ENCODE results near the gene ZNF616. TPM values are rescaled to one million over a fixed set of nuclear protein-coding genes. Genes with fewer than 3 reads are reported as not detected.
A peak's percentile ranks its signal among the peaks of the same experiment; 100 is the strongest.

Gene ZNF616
- polyA plus RNA-seq, 1 of the 3 experiments (the other 2 are of a cell fraction), result 1.5 TPM

DNA sequence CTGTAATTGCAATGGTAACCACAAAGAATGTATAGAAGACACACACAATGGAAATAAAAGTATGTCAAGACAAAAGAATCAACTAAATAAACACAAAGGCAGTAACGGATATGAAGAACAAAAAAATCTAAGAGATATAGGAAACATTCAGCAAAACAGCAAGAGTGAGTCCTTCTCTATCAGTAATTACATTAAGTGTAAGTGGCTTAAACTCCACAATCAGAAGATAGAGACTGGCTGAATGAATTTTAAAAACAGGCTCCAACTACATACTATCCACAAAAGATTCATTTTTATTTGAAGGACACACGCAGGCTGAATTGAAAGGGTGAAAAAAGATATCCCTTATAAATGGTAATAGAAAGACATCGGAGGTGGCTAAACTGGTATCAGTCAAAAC is 19.5 kb downstream of the ZNF616 start:
- Histone ChIP-seq H3K9ac (no peak overlapping the region), H3K27ac (ENCODE audit: low read depth in 2 of 2, low read length in 1 of 2) (no peak overlapping the region), H3K79me2 (ENCODE audit: insufficient read depth) (no peaks in the 10 kb centered on the region; the same call in 1 of the 2 replicates), H4K20me1 (ENCODE audit: insufficient read depth) (no peaks in the 10 kb centered on the region), H3K4me1 (ENCODE audit: control insufficient read depth in 1 of 2, insufficient read depth in 2 of 2, low read depth in 1 of 2, low read length in 1 of 2) (no peaks in the 10 kb centered on the region), H3K4me3 (ENCODE audit: low read depth in 2 of 2, low read length in 1 of 2) (no peak overlapping the region), H3K9me2 (no peaks in the 10 kb centered on the region), H3F3A (replicated peaks; ENCODE audit: insufficient read depth) (no peaks in the 10 kb centered on the region), H3K36me3 (replicated peaks in 1 of 2; ENCODE audit: control insufficient read depth in 1 of 2, insufficient read depth in 2 of 2, low read length in 1 of 2) (peaks cover 66 to 97% of the 10 kb centered on the region in 2 experiments), H3K4me2 (no peak overlapping the region), H3K27me3 (ENCODE audit: insufficient read depth) (no peaks in the 10 kb centered on the region), H2AFZ (ENCODE audit: low read depth) (no peak overlapping the region), H3K9me3 (peaks cover 53% of the 10 kb centered on the region)
- ChIA-PET POLR2A (no interaction called here), CTCF (no interaction called here)
- WGBS (ENCODE audit: low lambda C conversion rate), result 88% methylated on average over 3 of the region's 3 CpGs
- TF ChIP-seq GATA2 (CRISPR knock-in tag; IDR thresholded peaks at IDR 0.05) (no peak), CHD2 (IDR thresholded peaks at IDR 0.05; ENCODE audit: low read length, partially characterized antibody) (no peak), RCOR1 (IDR thresholded peaks at IDR 0.05; ENCODE audit: low read length) (no peak), GABPA (IDR thresholded peaks at IDR 0.05; ENCODE audit: low read depth) (no peak), YY1 (IDR thresholded peaks at IDR 0.05; ENCODE audit: low read depth) (no peak), TEAD4 (IDR thresholded peaks at IDR 0.05; ENCODE audit: borderline replicate concordance, insufficient read depth) (no peak), MXI1 (IDR thresholded peaks at IDR 0.05; ENCODE audit: low read depth, low read length) (no peak)
- TF ChIP-seq, protein P1, sequence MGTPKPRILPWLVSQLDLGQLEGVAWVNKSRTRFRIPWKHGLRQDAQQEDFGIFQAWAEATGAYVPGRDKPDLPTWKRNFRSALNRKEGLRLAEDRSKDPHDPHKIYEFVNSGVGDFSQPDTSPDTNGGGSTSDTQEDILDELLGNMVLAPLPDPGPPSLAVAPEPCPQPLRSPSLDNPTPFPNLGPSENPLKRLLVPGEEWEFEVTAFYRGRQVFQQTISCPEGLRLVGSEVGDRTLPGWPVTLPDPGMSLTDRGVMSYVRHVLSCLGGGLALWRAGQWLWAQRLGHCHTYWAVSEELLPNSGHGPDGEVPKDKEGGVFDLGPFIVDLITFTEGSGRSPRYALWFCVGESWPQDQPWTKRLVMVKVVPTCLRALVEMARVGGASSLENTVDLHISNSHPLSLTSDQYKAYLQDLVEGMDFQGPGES (IDR thresholded peaks at IDR 0.05; ENCODE audit: low read depth, low read length), result no peak
- TF ChIP-seq, protein P2, sequence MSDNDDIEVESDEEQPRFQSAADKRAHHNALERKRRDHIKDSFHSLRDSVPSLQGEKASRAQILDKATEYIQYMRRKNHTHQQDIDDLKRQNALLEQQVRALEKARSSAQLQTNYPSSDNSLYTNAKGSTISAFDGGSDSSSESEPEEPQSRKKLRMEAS (IDR thresholded peaks at IDR 0.05; ENCODE audit: low read depth), result no peak
- TF ChIP-seq, protein P3, sequence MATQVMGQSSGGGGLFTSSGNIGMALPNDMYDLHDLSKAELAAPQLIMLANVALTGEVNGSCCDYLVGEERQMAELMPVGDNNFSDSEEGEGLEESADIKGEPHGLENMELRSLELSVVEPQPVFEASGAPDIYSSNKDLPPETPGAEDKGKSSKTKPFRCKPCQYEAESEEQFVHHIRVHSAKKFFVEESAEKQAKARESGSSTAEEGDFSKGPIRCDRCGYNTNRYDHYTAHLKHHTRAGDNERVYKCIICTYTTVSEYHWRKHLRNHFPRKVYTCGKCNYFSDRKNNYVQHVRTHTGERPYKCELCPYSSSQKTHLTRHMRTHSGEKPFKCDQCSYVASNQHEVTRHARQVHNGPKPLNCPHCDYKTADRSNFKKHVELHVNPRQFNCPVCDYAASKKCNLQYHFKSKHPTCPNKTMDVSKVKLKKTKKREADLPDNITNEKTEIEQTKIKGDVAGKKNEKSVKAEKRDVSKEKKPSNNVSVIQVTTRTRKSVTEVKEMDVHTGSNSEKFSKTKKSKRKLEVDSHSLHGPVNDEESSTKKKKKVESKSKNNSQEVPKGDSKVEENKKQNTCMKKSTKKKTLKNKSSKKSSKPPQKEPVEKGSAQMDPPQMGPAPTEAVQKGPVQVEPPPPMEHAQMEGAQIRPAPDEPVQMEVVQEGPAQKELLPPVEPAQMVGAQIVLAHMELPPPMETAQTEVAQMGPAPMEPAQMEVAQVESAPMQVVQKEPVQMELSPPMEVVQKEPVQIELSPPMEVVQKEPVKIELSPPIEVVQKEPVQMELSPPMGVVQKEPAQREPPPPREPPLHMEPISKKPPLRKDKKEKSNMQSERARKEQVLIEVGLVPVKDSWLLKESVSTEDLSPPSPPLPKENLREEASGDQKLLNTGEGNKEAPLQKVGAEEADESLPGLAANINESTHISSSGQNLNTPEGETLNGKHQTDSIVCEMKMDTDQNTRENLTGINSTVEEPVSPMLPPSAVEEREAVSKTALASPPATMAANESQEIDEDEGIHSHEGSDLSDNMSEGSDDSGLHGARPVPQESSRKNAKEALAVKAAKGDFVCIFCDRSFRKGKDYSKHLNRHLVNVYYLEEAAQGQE (IDR thresholded peaks at IDR 0.05; ENCODE audit: low read depth, low read length), result no peak
- no peak for DNase-seq

DNA sequence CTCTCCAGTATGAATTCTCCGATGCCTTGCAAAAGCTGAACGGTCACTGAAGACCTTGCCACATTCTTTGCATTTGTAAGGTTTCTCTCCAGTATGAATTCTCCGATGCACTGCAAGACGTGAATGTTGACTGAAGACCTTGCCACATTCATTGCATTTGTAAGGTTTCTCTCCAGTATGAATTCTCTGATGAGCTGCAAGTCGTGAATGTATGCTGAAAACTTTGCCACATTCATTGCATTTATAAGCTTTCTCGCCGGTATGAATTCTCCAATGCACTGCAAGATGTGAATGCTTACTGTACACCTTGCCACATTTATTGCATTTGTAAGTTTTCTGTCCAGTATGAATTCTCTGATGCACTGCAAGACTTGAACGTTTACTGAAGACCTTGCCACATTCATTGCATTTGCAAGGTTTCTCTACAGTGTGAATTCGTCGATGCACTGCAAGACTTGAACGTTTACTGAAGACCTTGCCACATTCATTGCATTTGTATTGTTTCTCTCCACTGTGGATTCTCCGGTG is 24.1 kb downstream of the ZNF616 start:
- no peaks in the 10 kb centered on the region for H3K27me3 ChIP-seq (ENCODE audit: insufficient read depth)
- H3K9me2 ChIP-seq, result no peaks in the 10 kb centered on the region
- H3K9ac ChIP-seq, result no peak overlapping the region
- no peaks in the 10 kb centered on the region for H4K20me1 ChIP-seq (ENCODE audit: insufficient read depth)
- peaks cover 38 to 67% of the 10 kb centered on the region in 2 experiments for H3K36me3 ChIP-seq (replicated peaks in 1 of 2; ENCODE audit: control insufficient read depth in 1 of 2, insufficient read depth in 2 of 2, low read length in 1 of 2)
- H3K27ac ChIP-seq (ENCODE audit: low read depth in 2 of 2, low read length in 1 of 2), result no peak overlapping the region
- 85% methylated on average over 12 of the region's 12 CpGs for WGBS (ENCODE audit: low lambda C conversion rate)
- no peaks in the 10 kb centered on the region for H3F3A ChIP-seq (replicated peaks; ENCODE audit: insufficient read depth)
- H3K9me3 ChIP-seq, result peaks cover 52% of the 10 kb centered on the region
- H3K79me2 ChIP-seq (ENCODE audit: insufficient read depth), result no peaks in the 10 kb centered on the region
- ChIA-PET CTCF (interaction anchor here (0.7 to 1.1 kb wide), 2 partner anchors 8 to 1207 kb away, joined by 3 to 4 read pairs; no protein-coding TSS in a partner anchor), POLR2A (no interaction called here)
- no peak overlapping the region for H3K4me2 ChIP-seq
- H2AFZ ChIP-seq (ENCODE audit: low read depth), result no peak overlapping the region
- H3K4me3 ChIP-seq (ENCODE audit: low read depth in 2 of 2, low read length in 1 of 2), result peak overlapping the region in 1 of 2 experiments; percentile 20; a peak in 1 of 4 replicates
- DNase-seq, result no peak
- H3K4me1 ChIP-seq (ENCODE audit: control insufficient read depth in 1 of 2, insufficient read depth in 2 of 2, low read depth in 1 of 2, low read length in 1 of 2), result no peaks in the 10 kb centered on the region
- TF ChIP-seq, protein P4, sequence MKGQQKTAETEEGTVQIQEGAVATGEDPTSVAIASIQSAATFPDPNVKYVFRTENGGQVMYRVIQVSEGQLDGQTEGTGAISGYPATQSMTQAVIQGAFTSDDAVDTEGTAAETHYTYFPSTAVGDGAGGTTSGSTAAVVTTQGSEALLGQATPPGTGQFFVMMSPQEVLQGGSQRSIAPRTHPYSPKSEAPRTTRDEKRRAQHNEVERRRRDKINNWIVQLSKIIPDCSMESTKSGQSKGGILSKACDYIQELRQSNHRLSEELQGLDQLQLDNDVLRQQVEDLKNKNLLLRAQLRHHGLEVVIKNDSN (IDR thresholded peaks at IDR 0.05; ENCODE audit: borderline replicate concordance, low read depth), result 0 out of 2 replicates have a peak, but pooled peaks have one; percentile 8
- TF ChIP-seq TCF12 (IDR thresholded peaks at IDR 0.05), result no peak

All from SK-N-SH (cell line).